HG03460 (cell line): Measurements from ENCODE around the gene MYLK3.

Experiments
- ATAC-seq: cut with Tn5 transposase; IDR thresholded peaks from one replicate; pipeline ENCODE4 v1.9.1; 2021; ENCODE audit not compliant: unreplicated experiment

Gene MYLK3

DNA sequence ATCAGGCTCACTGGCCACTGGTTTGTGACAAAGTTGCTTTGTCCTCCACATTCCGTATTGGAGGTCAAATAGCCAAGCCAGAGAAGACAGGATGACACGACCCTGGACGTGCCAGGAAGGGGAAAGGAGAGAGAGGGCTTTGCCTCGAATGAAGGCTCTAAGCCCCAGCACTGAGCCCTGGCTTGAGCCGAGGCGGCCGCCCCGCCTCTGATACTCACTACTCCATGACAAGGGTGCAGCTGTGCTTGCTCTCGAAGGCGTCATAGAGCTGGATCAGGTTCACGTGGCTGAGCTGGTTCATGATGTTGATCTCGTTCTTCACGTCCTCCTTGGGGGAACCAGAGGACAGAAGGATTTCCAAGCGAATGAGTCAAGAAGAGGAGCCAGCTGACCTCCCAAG is 19.3 kb downstream of the MYLK3 start:
- ATAC-seq, result no peak

DNA sequence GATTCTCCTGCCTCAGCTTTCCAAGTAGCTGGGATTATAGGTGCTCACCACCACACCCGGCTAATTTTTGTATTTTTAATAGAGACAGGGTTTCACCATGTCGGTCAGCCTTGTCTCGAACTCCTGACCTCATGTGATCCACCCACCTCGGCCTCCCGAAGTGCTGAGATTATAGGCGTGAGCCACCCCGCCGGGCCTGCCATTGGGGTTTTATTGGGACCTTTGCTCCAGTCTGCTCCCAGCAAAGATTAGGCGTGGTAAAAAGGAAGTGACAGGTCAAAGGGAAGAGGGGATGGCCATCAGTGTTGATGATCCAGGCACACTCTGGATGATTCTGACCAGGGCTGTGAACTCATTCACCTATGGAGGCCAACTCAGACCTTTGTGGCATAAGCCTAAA is 20.5 kb downstream of the MYLK3 start:
- ATAC-seq, result no peak

DNA sequence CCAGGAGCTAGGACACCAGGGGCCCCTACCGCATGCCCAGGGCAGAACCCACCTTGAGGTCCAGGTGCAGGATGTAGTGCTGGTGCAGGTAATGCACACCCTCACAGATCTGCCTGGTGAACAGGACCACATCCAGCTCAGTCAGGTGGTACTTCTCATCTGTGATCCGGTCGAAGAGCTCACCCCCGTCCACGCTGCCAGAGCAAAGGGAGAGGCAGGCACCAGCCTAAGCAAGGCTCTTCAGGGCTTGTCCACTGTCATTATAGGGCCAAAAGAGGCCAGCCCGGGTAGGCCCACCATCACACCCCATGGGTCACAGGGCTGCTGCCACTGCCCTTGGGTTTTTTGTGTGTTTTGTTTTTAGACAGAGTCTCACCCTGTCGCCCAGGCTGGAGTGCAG is 21.0 kb downstream of the MYLK3 start:
- no peak for ATAC-seq

DNA sequence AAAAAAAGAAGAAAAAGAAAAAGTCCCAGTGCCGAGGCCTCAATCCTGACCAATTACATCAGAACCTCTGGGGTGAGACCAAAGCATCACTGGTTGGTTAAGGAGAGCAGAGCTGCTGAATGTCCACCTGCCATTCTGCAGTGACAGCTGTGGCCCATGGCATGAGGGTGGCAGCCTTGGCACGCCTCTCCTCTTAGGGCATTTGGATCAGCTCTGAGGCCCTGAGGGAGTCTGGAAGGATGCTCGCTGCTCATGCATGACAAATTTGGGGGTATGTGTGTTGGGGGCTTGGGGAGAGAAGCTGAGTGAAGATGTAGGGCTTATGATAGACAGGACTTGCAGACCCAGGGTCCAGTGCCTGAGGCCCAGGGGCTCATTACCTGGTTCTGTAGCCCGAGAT is 26.3 kb downstream of the MYLK3 start:
- no peak for ATAC-seq

DNA sequence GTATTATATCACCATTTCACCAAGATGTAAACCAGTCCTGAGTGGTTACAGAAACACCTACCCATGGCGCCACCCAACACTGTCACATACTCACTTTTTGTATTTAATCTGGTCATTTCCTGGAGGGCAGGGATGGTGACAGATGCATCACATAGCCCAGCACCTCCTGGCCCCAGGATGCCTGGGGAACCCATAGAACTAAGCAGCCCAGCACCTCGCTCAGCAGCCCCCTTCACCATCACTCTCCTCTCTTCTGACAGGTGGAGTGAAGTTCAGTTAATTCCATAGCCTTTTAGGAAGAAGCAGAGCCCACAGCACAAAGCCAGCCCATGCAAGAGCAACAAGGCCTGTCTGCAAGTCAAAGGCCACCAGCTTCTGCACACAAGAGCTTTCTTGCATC is 27.5 kb downstream of the MYLK3 start:
- ATAC-seq, result no peak

DNA sequence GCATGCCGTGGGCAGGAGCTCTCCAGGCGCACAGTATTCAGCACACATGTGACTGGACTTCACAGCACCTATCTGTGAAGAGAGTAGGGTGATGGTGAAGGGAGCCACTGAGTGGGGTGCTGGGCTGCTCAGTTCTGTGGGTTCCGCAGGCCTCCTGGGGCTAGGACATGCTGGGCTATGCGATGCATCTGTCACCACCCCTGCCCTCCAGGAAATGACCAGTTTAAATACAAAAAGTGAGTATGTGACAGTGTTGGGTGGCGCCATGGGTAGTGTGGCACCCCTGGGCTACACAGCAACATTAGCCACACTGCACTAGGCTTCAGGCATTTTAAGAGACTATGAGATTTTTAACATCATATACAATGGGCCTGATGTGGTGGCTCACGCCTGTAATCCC is 28.6 kb downstream of the MYLK3 start:
- ATAC-seq, result no peak

DNA sequence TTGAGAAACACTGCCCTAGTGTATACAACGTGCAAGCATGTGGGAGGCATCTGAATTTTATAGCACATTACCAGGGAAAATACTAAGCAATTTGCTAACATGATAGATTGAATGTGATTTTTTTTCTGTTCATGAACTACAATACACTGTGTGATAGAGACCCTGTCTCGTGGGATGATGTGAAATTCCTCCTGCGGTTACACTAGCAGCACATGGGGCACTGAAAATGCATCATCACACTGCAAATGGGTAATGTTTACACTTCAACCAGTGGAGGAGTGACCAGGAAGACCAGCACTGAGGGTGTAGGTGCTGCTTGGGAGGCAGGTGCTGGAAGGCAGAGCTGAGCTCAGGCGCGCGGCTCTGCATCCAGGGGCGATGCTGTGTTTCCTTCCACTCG is 29.9 kb downstream of the MYLK3 start:
- no peak for ATAC-seq

DNA sequence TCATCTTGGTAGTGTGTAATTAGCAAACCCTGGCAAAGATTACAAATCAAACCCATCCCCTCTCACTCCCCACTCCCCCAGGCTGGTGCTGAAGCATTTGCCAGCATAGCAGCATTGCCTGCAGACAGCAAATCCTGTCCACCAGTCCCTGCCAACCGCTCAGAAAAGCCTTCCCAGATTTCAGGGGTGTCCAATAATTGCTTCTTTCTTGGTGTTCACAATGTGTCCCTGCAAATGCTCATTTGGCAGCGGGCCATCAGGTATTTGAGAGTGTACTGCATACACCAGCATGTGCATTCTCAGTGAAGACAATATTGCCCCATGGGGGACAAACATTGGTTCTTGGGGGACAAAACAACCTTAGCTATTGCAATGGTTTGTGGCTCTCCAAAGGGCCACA is 30.5 kb downstream of the MYLK3 start:
- ATAC-seq, result no peak

DNA sequence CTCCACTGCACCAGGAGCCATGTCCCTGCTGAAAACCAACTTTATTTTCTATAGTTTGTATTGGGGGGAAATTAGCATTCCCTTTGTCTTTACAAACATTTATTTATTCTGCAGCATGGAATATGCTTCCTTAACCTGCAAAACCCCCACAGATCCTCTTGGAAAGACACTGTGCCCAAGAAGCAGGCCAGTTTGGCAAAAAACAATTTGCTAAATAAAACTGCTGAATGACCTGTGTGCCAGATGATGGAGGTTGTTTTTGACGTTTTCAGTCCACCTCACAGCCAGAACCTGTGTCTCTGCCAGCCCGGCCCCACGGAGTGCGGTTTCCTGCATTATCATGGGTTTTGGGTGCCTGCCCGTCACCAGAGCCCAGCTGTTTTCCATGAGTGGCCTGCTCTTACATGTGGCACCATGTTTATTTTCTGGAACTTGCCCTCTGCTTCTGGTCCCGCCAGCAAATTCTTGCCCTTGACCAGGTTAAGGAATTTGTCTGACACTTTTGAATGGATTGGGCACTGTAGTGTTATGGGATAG is 32.3 kb downstream of the MYLK3 start:
- no peak for ATAC-seq

DNA sequence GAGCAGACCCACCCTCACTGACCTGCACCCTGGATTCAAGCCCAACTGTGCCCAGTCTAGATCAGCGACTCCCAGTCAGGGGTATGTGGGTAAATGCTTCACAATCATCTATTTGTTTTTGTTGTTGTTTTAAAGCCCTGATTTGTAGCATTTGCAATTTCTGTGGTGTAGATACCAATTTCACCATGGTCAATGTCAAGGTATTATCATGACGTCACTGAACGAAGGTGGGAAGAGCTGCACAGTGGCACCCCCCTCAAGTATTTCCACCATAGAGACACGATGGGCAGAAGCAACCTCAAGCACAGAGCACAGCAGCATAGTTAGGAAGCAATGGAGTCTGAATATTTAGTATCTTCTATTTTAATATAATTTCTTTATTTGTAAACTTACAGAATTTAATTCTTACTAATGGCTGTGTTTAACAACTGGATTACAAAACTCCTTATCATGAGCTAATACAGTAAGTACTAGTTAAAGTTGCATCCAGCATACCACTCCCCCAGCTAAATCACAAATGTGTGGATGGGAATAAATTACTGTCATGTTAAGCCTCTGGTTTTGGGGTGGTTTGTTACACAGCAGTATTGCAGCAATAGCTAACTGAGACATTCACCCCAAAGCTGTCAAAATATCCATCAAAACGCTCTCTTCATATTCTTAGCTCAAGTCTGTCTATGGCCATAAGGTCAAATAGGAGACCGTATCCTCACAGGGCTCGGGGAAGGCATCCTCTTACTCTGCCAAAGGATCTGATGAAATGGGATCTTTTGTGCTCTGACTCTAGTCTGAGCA is 33.1 kb downstream of the MYLK3 start:
- ATAC-seq, result no peak

DNA sequence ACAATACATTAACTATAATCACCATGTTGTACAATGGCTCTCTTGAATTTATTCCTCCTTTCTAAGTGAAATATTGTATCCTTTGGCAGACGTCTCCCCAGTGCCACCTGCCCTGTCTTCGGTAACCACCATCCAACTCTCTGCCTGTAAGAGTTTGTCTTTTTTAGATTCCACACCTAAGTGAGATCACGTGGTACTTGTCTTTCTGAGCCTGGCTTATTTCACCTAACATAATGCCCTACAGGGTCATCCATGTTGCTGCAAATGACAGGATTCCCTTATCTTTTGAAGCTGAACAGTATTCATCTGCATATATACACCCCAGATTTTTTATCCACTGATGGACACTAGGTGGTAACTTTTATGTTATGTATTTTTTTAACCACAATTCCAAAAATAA is 34.5 kb downstream of the MYLK3 start:
- ATAC-seq, result no peak

DNA sequence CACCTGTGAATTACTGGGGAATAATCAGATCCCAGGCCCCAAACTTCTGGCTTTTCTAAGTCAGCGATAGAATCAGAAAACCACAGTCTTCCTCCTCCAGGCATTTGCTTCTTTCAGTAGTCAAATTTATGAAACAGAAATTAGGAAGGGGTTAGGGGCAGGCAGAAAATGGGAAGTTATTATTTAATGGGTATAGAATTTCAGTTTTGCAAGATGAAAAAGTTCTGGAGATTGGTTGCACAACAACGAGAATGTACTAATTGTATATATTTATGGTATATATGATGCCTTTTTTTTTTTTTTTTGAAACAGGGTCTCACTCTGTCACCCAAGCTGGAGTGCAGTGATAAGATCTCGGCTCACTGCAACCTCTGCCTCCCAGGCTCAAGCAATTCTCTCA is 35.2 kb downstream of the MYLK3 start:
- no peak for ATAC-seq

DNA sequence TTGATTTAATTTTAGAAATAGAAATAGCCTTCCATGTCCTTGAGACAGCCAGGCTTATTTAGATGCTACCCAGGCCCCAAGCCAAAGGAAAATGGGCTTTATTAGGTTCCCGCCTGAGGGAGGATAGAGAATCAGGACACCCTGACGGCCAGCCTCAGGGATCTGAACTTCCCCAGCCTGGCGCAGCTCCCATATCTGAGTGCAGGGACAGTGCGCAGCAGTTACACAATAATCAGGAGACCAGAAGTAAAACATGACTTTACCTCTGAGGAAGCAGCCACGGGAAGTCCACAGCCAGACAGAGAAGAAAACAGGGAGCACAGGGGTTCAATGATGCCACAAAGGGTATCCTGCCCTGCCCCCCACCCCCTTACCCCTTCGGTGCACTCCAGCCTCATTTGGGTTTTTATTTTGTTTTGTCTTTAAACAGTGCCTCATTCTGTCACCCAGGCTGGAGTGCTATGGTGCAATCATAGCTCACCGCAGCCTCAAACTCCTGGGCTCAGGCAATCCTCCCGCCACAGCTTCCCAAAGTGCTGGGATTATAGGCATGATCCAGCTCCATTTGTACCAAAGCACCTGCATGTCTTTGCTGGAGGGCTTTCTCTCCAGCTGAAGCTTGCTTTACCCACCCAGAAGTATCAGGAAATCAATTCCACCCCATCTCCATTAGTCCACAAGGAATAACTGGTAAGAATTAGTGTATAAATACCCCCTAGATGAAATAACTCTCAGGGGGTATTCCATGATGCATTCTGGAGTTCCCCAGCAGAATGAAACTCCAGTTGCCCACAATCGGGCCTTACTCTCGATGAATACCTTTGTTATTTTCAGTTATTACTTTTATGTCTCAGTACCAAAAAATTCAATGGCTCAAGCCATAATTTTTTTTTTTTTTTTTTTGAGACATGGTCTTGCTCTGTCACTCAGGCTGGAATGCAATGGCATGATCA is 36.8 kb downstream of the MYLK3 start:
- no peak for ATAC-seq

DNA sequence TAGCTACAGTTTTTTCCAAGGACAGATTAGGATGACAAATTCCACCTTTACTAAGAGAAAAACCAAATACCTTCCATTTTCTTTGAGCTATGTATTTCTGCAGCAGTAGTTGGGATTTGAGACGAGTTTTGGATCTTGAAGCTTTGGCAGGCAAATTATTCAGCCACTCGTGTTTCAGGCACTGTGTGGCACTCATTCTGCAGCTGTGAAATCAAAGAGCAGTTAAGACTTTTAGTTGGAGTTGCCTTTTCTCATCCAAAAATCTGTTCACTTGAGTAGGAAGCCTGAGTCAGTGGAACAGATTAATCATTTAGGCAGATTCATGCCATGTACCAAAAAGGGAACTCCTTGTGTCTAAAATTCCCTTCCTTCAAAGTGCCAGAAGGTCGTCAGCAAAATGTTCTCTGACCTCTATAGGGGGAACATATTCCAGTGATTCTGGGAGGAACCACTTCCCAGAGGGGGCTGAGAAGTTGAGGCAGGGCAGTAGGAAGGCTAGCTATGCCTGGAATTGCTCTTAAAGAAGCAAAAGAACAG is 38.6 kb downstream of the MYLK3 start:
- ATAC-seq, result no peak

DNA sequence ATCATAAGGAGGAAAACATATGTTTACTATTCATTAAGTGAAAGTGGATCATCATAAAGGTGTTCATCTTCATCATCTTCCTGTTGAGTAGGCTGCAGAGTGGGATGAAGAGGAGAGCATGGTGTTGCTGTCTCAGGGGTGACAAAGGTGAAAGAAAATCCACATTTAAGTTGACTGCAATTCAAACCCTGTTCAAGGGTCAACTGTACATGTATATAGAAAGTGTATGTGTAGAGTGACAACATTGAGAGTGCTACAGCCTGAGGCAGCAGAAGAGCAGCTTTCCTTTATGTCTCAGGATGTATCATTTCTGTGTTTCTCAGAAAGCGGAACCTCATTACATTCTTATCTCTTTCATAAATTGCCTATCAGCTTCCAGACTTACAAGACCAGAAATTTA is 41.5 kb downstream of the MYLK3 start:
- ATAC-seq, result no peak

DNA sequence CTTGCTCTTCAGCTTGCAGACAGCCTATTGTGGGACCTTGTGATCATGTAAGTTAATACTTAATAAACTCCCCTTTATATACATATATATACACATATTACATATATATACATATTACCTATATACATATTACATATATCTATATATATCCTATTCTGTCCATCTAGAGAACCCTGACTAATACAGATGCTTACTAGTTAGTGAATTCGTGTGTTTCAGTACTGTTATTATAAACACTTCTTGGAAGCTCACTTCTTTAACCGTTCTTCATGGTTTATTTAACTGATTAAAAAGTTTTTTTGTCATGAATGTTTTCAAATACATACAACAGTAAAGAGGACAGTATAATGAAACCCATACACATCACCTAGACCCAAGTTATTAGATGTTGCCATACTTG is 46.1 kb downstream of the MYLK3 start:
- no peak for ATAC-seq

DNA sequence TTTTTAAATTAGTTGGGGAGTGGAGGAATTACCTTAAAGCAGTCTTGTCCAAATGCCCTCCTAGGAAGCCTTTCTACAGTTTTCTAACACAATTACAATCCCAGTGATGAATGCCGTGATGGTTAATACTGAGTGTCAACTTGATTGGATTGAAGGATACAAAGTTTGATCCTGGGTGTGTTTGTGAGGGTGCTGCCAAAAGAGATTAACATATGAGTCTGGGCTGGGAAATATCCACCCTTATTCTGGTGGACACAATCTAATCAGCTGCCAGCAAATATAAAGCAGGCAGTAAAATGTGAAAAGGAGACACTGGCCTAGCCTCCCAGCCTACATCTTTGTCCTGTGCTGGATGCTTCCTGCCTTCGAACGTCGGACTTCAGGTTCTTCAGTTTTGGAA is 46.5 kb downstream of the MYLK3 start:
- ATAC-seq, result no peak

DNA sequence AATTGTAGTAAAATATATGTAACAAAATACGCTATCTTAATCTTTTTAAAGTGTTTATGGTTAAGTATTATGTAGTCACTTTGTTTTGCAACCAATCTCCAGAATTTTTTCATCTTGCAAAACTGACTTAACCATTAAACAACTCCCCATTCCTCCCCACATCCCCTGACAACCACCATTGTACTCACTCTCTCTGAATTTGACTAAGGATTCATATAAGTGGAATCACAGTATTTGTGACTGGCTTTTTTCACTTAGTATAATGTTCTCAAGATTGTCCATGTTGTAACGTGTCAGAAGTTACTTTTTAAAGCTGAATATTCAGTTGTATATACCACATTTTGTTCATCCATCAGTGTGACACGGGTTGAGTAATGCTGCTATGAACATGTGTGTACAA is 48.1 kb downstream of the MYLK3 start:
- no peak for ATAC-seq

DNA sequence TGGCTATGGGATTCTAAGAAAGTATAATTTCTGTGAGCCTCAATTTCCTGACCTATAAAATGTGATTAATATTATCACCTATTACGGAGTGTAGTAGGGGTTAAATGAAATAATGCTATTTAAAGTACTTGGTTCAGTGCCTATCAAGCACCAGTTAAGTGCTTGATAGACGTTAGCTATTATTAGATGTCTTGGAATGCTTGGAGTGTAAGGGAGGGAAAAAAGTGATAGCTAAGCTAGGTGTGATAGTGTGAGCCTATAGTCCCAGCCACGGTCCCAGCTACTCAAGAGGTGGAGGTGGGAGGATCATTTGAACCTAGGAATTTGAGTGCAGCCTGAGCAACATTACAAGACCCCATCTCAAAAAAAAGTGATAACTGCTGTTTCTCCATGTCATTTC is 51.2 kb downstream of the MYLK3 start:
- no peak for ATAC-seq

DNA sequence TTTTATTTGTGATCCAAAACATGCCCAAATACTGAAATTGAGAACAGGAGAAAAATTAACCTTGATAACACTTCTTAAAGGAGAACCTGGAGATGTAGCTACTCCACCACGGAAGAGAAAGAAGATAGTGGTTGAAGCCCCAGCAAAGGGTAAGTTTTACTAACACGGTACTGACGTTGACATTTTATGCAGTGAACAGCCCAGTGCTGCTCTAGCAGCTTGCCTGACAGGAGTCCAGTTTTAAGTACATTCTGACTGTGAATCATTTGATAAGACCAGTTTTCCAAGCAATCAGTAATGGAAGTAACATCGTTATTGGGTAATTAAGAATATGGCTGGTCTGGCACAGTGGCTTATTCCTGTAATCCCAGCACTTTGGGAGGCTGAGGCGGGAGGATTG is 52.2 kb downstream of the MYLK3 start:
- ATAC-seq, result no peak

DNA sequence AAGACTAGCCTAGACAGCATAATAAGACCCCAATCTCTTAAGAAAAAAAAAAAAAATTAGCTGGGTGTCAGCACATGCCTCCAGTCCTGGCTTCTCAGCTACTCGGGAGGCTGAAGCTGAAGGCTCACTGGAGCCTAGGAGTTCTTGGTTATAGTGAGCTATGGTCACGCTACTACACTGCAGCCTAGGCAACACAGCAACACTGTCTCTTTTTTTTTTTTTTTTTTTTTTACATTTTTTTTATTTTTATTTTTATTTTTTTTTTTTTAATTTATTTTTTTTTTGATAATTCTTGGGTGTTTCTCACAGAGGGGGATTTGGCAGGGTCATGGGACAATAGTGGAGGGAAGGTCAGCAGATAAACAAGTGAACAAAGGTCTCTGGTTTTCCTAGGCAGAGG is 54.5 kb downstream of the MYLK3 start:
- ATAC-seq, result no peak

DNA sequence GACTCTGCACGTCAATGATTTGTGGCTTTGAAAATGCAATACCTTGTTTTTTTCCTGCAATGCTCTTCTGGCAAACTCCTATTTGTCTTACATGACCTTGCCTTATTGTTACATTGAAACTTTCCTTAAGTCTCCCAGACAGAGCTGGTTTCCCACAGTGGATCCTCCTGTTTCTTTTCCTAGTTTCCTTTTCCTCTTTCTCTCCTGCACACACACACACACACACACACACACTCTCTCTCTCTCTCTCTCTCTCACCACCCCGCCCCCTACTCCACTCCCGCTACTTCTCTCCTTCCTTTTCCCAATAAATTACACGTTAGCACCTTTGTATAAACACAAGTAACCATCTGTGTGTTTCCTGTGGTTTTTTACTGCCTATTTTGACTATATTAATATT is 56.4 kb downstream of the MYLK3 start:
- no peak for ATAC-seq
